Thoracic aorta (tissue), 2 donors: Measurements from ENCODE around the gene P4HB. TPM values are rescaled to one million over a fixed set of nuclear protein-coding genes. Genes with fewer than 3 reads are reported as not detected.

Experiments used
- ATAC-seq: fragments of 150-250 bp; one replicate; pipeline ENCODE4 v1.8.0; 2017; ENCODE audit warnings: low read depth; ENCODE audit not compliant: insufficient number of reproducible peaks, low FRiP score
- DNase-seq: peaks from one replicate; pipeline ENCODE4 v3.0.0-alpha.2; 2020; ENCODE audit warnings: low spot score
- H3K27ac ChIP-seq, 2 donors: fragments of 200-600 bp; sonication (generic); 1 replicate in 1 of 2; 2 replicates in 1 of 2; pipeline ENCODE4 v1.5.1; 2016; ENCODE audit warnings: mild to moderate bottlenecking in 2 of 2, moderate library complexity in 2 of 2
- H3K27me3 ChIP-seq: fragments of 200-600 bp; sonication (generic); replicated peaks from 2 replicates; pipeline ENCODE4 v1.6.0; 2016; ENCODE audit warnings: mild to moderate bottlenecking; ENCODE audit not compliant: insufficient read depth
- H3K36me3 ChIP-seq: fragments of 200-600 bp; sonication (generic); one replicate; pipeline ENCODE4 v1.5.1; 2016
- H3K4me1 ChIP-seq, 2 donors: fragments of 200-600 bp; sonication (generic); 1 replicate in 1 of 2; 2 replicates in 1 of 2; pipeline versions ENCODE4 v1.5.1 to v1.6.0; 2016; ENCODE audit warnings: low read depth in 2 of 2, mild to moderate bottlenecking in 1 of 2; ENCODE audit not compliant: control insufficient read depth in 1 of 2
- H3K4me3 ChIP-seq: fragments of 200-600 bp; sonication (generic); 2 replicates; pipeline ENCODE4 v1.5.1; 2016; ENCODE audit warnings: mild to moderate bottlenecking
- H3K9me3 ChIP-seq: fragments of 200-600 bp; sonication (generic); 2 replicates; pipeline ENCODE4 v1.5.1; 2016
- CTCF ChIP-seq: fragments of 200-600 bp; sonication (generic); IDR thresholded peaks from one replicate; pipeline ENCODE4 v1.5.1; 2019; ENCODE audit warnings: antibody characterized with exemption
- total RNA-seq, 2 donors: library from RNA; depleted of rRNA; stranded (reverse); fragments of >200 nt; gene quantifications; one replicate each; pipeline versions ENCODE4 v1.1.0 to v1.2.3, GENCODE V29; 2016

The P4HB gene
- total RNA-seq, 2 donors from 2014 or later, result 515 to 655 TPM

DNA sequence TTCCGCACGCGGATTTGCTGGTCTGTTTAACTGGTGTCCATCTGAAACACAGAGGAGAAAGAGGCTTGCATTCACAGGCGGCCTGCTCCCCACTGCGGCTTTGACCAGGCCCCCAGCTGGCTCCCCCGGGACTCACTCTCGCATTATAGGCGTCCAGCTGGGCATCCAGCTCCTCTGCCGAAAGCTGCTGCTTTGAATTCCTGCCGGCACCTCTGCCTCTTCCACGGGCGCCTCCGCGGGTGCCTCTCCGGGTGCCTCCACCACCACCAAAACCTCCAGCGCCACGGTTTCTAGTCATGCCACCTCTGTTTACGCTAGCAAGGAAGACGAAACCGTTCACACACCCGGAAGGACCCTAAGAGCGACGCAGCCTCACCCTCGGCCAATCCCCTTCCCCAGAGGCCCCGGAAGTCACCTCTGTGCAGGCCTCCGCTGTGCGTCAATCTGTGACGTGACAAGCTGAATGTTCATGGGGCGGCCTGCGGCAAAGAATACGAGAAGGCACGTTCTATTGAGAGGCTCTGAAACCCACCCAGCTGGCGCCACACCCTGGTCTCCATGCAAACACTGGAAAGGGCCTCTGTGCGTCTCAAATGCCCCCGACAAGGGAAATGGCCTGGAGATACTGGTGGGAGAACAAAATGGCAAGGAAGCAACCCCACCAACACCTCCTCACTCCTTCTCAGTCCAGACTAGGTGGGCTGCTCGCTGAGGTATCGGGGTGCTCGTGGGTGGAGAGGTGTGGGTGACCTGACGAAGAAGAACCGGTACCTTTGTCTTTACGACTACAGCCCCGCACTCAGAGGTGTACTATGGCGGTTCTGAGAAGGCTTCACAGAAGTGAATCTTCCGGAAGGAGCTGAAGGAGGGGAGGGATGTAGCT is 28.0 kb upstream of the P4HB start:
- Histone ChIP-seq H3K4me3 (no peak overlapping the region), H3K36me3 (peaks cover 38% of the 10 kb centered on the region), H3K27me3 (no peaks in the 10 kb centered on the region), H3K27ac (no peak overlapping the region), H3K9me3 (no peaks in the 10 kb centered on the region), H3K4me1 (peaks cover 8 to 38% of the 10 kb centered on the region in 2 donors)
- TF ChIP-seq CTCF, result no peak
- no peak for DNase-seq
- ATAC-seq, result no peak

GRCh38 chr17:81885869-81886548 is 25.7 kb upstream of the P4HB start:
- Histone ChIP-seq H3K9me3 (no peaks in the 10 kb centered on the region), H3K36me3 (peaks cover 38% of the 10 kb centered on the region), H3K27ac (no peak overlapping the region), H3K4me3 (no peak overlapping the region), H3K27me3 (no peaks in the 10 kb centered on the region), H3K4me1 (peaks cover 4 to 28% of the 10 kb centered on the region in 2 donors)
- ATAC-seq, result no peak
- DNase-seq, result no peak
- TF ChIP-seq CTCF, result no peak

GRCh38 chr17:81885454-81885853 is 25.1 kb upstream of the P4HB start:
- DNase-seq (no peak), ATAC-seq (no peak)
- Histone ChIP-seq H3K27ac (peak overlapping the region in 1 of 2 donors; percentile 52), H3K36me3 (peaks cover 38% of the 10 kb centered on the region), H3K9me3 (no peaks in the 10 kb centered on the region), H3K4me3 (no peak overlapping the region), H3K27me3 (no peaks in the 10 kb centered on the region), H3K4me1 (peaks cover 4 to 24% of the 10 kb centered on the region in 2 donors)
- TF ChIP-seq CTCF, result no peak

- peak overlapping the region; percentile 27 for H3K4me3 ChIP-seq
- H3K27me3 ChIP-seq, result no peaks in the 10 kb centered on the region
- TF ChIP-seq CTCF, result no peak
- no peaks in the 10 kb centered on the region for H3K9me3 ChIP-seq
- H3K27ac ChIP-seq, result peak overlapping the region; percentile 52
- no peak for DNase-seq
- peaks cover 0 to 20% of the 10 kb centered on the region in 2 donors for H3K4me1 ChIP-seq
- no peak for ATAC-seq
- H3K36me3 ChIP-seq, result peaks cover 38% of the 10 kb centered on the region
Observed at GRCh38 chr17:81884968-81885367, 24.6 kb upstream of the P4HB start.

GRCh38 chr17:81884520-81884919 is 24.2 kb upstream of the P4HB start:
- H3K27me3 ChIP-seq, result no peaks in the 10 kb centered on the region
- DNase-seq, result no peak
- ATAC-seq, result no peak
- H3K36me3 ChIP-seq, result peaks cover 36% of the 10 kb centered on the region
- peak overlapping the region; percentile 52 for H3K27ac ChIP-seq
- H3K4me1 ChIP-seq, result peaks cover 0 to 15% of the 10 kb centered on the region in 2 donors
- H3K4me3 ChIP-seq, result peak overlapping the region; percentile 27
- TF ChIP-seq CTCF, result no peak
- no peaks in the 10 kb centered on the region for H3K9me3 ChIP-seq
